ENCODE results near the gene RABEP1.
A peak's percentile ranks its signal among the peaks of the same experiment; 100 is the strongest.
"Not testable (repeated sequence)": the region's sequence is repeated elsewhere in the genome, so short reads cannot be mapped to it uniquely, and the experiment has no call there.

Gene RABEP1

GRCh38 chr17:5281814-5282641, at the start of gene RABEP1:
Gene RABEP1, plus strand, starts transcription at chr17:5282284. Its CDS starts 203 bp downstream, at chr17:5282487.
- H3K27me3 ChIP-seq (ENCODE audit: control insufficient read depth, insufficient read depth, low read length), result no peaks in the 10 kb centered on the region
- H3K4me3 ChIP-seq (ENCODE audit: low read length), result peak within 1 kb of the TSS; percentile 25
- no peaks in the 10 kb centered on the region for H3K36me3 ChIP-seq (ENCODE audit: control insufficient read depth, insufficient read depth, low read length)
- H3K4me1 ChIP-seq (ENCODE audit: control insufficient read depth, insufficient read depth, low read length), result peaks cover 29% of the 10 kb centered on the region
- H3K9me3 ChIP-seq (ENCODE audit: control insufficient read depth, low read length), result no peaks in the 10 kb centered on the region
- H3K9ac ChIP-seq (ENCODE audit: low read length), result peak within 1 kb of the TSS; percentile 59

- not testable (repeated sequence) for H3K4me3 ChIP-seq (ENCODE audit: low read length)
These were observed 48.6 kb upstream of the RABEP1 start for GRCh38 chr17:5233492-5233891.

GRCh38 chr17:5234645-5235576, 47.2 kb upstream of the RABEP1 start, which contains the start of gene SCIMP:
Gene SCIMP, minus strand, starts transcription at chr17:5234860. Its CDS starts 105 bp downstream, at chr17:5234755.
- H3K4me1 ChIP-seq (ENCODE audit: control insufficient read depth, insufficient read depth, low read length), result peaks cover 19% of the 10 kb centered on the region
- no peaks in the 10 kb centered on the region for H3K36me3 ChIP-seq (ENCODE audit: control insufficient read depth, insufficient read depth, low read length)
- H3K9ac ChIP-seq (ENCODE audit: low read length), result no peak within 1 kb of the TSS
- H3K4me3 ChIP-seq (ENCODE audit: low read length), result no peak within 1 kb of the TSS
- H3K27me3 ChIP-seq (ENCODE audit: control insufficient read depth, insufficient read depth, low read length), result no peaks in the 10 kb centered on the region
- H3K9me3 ChIP-seq (ENCODE audit: control insufficient read depth, low read length), result no peaks in the 10 kb centered on the region

More at GRCh38 chr17:5233492-5233891, 48.6 kb upstream of the RABEP1 start:
- H3K36me3 ChIP-seq (ENCODE audit: control insufficient read depth, insufficient read depth, low read length); H3K9ac ChIP-seq (ENCODE audit: low read length); H3K27me3 ChIP-seq (ENCODE audit: control insufficient read depth, insufficient read depth, low read length); H3K9me3 ChIP-seq (ENCODE audit: control insufficient read depth, low read length): not testable (repeated sequence)
- H3K4me1 ChIP-seq (ENCODE audit: control insufficient read depth, insufficient read depth, low read length), result peaks cover 19% of the 10 kb centered on the region

GRCh38 chr17:5236938-5237540, 45.0 kb upstream of the RABEP1 start:
- Histone ChIP-seq H3K4me1 (ENCODE audit: control insufficient read depth, insufficient read depth, low read length) (peaks cover 25% of the 10 kb centered on the region), H3K9ac (ENCODE audit: low read length) (no peak overlapping the region), H3K36me3 (ENCODE audit: control insufficient read depth, insufficient read depth, low read length) (no peaks in the 10 kb centered on the region), H3K9me3 (ENCODE audit: control insufficient read depth, low read length) (no peaks in the 10 kb centered on the region), H3K27me3 (ENCODE audit: control insufficient read depth, insufficient read depth, low read length) (no peaks in the 10 kb centered on the region), H3K4me3 (ENCODE audit: low read length) (no peak overlapping the region)

GRCh38 chr17:5237541-5238016, 44.5 kb upstream of the RABEP1 start:
- Histone ChIP-seq H3K9me3 (ENCODE audit: control insufficient read depth, low read length) (no peaks in the 10 kb centered on the region), H3K4me3 (ENCODE audit: low read length) (no peak overlapping the region), H3K4me1 (ENCODE audit: control insufficient read depth, insufficient read depth, low read length) (peaks cover 20% of the 10 kb centered on the region), H3K36me3 (ENCODE audit: control insufficient read depth, insufficient read depth, low read length) (no peaks in the 10 kb centered on the region), H3K27me3 (ENCODE audit: control insufficient read depth, insufficient read depth, low read length) (no peaks in the 10 kb centered on the region), H3K9ac (ENCODE audit: low read length) (no peak overlapping the region)

- Histone ChIP-seq H3K36me3 (ENCODE audit: control insufficient read depth, insufficient read depth, low read length) (no peaks in the 10 kb centered on the region), H3K4me3 (ENCODE audit: low read length) (no peak overlapping the region), H3K27me3 (ENCODE audit: control insufficient read depth, insufficient read depth, low read length) (no peaks in the 10 kb centered on the region), H3K9ac (ENCODE audit: low read length) (no peak overlapping the region), H3K9me3 (ENCODE audit: control insufficient read depth, low read length) (no peaks in the 10 kb centered on the region), H3K4me1 (ENCODE audit: control insufficient read depth, insufficient read depth, low read length) (peaks cover 25% of the 10 kb centered on the region)
These were observed 43.8 kb upstream of the RABEP1 start for GRCh38 chr17:5238333-5238732.

- not testable (repeated sequence) for H3K4me3 ChIP-seq (ENCODE audit: low read length); H3K9ac ChIP-seq (ENCODE audit: low read length)
- peaks cover 25% of the 10 kb centered on the region for H3K4me1 ChIP-seq (ENCODE audit: control insufficient read depth, insufficient read depth, low read length)
These were observed 42.3 kb upstream of the RABEP1 start for GRCh38 chr17:5239769-5240168.

GRCh38 chr17:5241861-5242671, 40.0 kb upstream of the RABEP1 start:
- no peaks in the 10 kb centered on the region for H3K9me3 ChIP-seq (ENCODE audit: control insufficient read depth, low read length)
- no peak overlapping the region for H3K4me3 ChIP-seq (ENCODE audit: low read length)
- peak overlapping the region; percentile 26 for H3K9ac ChIP-seq (ENCODE audit: low read length)
- H3K36me3 ChIP-seq (ENCODE audit: control insufficient read depth, insufficient read depth, low read length), result no peaks in the 10 kb centered on the region
- H3K4me1 ChIP-seq (ENCODE audit: control insufficient read depth, insufficient read depth, low read length), result peaks cover 23% of the 10 kb centered on the region
- H3K27me3 ChIP-seq (ENCODE audit: control insufficient read depth, insufficient read depth, low read length), result no peaks in the 10 kb centered on the region

More at GRCh38 chr17:5239769-5240168, 42.3 kb upstream of the RABEP1 start:
- not testable (repeated sequence) for H3K27me3 ChIP-seq (ENCODE audit: control insufficient read depth, insufficient read depth, low read length); H3K9me3 ChIP-seq (ENCODE audit: control insufficient read depth, low read length); H3K36me3 ChIP-seq (ENCODE audit: control insufficient read depth, insufficient read depth, low read length)

- Histone ChIP-seq H3K27me3 (ENCODE audit: control insufficient read depth, insufficient read depth, low read length) (no peaks in the 10 kb centered on the region), H3K4me1 (ENCODE audit: control insufficient read depth, insufficient read depth, low read length) (peaks cover 8% of the 10 kb centered on the region), H3K4me3 (ENCODE audit: low read length) (no peak overlapping the region), H3K36me3 (ENCODE audit: control insufficient read depth, insufficient read depth, low read length) (no peaks in the 10 kb centered on the region), H3K9me3 (ENCODE audit: control insufficient read depth, low read length) (no peaks in the 10 kb centered on the region), H3K9ac (ENCODE audit: low read length) (no peak overlapping the region)
These were observed 34.5 kb upstream of the RABEP1 start for GRCh38 chr17:5247621-5248020.

- no peak overlapping the region for H3K9ac ChIP-seq (ENCODE audit: low read length)
- no peak overlapping the region for H3K4me3 ChIP-seq (ENCODE audit: low read length)
- no peaks in the 10 kb centered on the region for H3K36me3 ChIP-seq (ENCODE audit: control insufficient read depth, insufficient read depth, low read length)
- no peaks in the 10 kb centered on the region for H3K4me1 ChIP-seq (ENCODE audit: control insufficient read depth, insufficient read depth, low read length)
- H3K9me3 ChIP-seq (ENCODE audit: control insufficient read depth, low read length), result no peaks in the 10 kb centered on the region
- no peaks in the 10 kb centered on the region for H3K27me3 ChIP-seq (ENCODE audit: control insufficient read depth, insufficient read depth, low read length)
These were observed 33.1 kb upstream of the RABEP1 start for GRCh38 chr17:5248821-5249479.

- no peaks in the 10 kb centered on the region for H3K4me1 ChIP-seq (ENCODE audit: control insufficient read depth, insufficient read depth, low read length)
- no peaks in the 10 kb centered on the region for H3K36me3 ChIP-seq (ENCODE audit: control insufficient read depth, insufficient read depth, low read length)
- no peak overlapping the region for H3K4me3 ChIP-seq (ENCODE audit: low read length)
- H3K9me3 ChIP-seq (ENCODE audit: control insufficient read depth, low read length), result no peaks in the 10 kb centered on the region
- H3K9ac ChIP-seq (ENCODE audit: low read length), result no peak overlapping the region
- H3K27me3 ChIP-seq (ENCODE audit: control insufficient read depth, insufficient read depth, low read length), result no peaks in the 10 kb centered on the region
These were observed 32.5 kb upstream of the RABEP1 start for GRCh38 chr17:5249615-5250014.

Measured in mucosa of stomach (tissue), 1 donor.